ENCODE data around the gene VPS13D.

GRCh38 chr1:12539320-12539704 lies 309.5 kb downstream of the VPS13D start:
- TF ChIP-seq EZH2 (IDR thresholded peaks at IDR 0.05; ENCODE audit: borderline replicate concordance, low read depth, low read length, severe bottlenecking) (no peak), POLR2A (IDR thresholded peaks at IDR 0.05; ENCODE audit: low read depth, low read length) (no peak), MAX (IDR thresholded peaks at IDR 0.05; ENCODE audit: insufficient read depth, insufficient read length) (no peak), CTCF (IDR thresholded peaks at IDR 0.05; ENCODE audit: extremely low read depth in 1 of 2, insufficient read depth in 1 of 2, low read depth in 1 of 2, low read length in 2 of 2) (no peak), FOS (IDR thresholded peaks at IDR 0.05; ENCODE audit: borderline replicate concordance, insufficient read depth, low read length) (no peak)

Data from endothelial cell of umbilical vein (primary cell).